Karpas-422 (cell line): Measurements from ENCODE around the gene TPH1. TPM values are rescaled to one million over a fixed set of nuclear protein-coding genes. Genes with fewer than 3 reads are reported as not detected.

ENCODE experiments used
- DNase-seq: peaks from one replicate; pipeline ENCODE4 v3.0.0-alpha.2; 2015
- H2AFZ ChIP-seq: fragments of 200-600 bp; sonication (generic); 2 replicates; pipeline ENCODE4 v1.6.1; 2014; ENCODE audit warnings: antibody characterized with exemption, low read length, mixed read lengths
- H3K27ac ChIP-seq: fragments of 200-600 bp; sonication (generic); 2 replicates; pipeline ENCODE4 v1.5.1; 2014; ENCODE audit warnings: mild to moderate bottlenecking, low read length, moderate library complexity
- H3K27me3 ChIP-seq: fragments of 200-600 bp; sonication (generic); 2 replicates; pipeline ENCODE4 v1.6.1; 2014; ENCODE audit warnings: low read length, mixed read lengths
- H3K36me3 ChIP-seq: fragments of 200-600 bp; sonication (generic); 2 replicates; pipeline ENCODE4 v1.6.1; 2014; ENCODE audit warnings: low read length, mixed read lengths; ENCODE audit not compliant: insufficient read depth
- H3K4me1 ChIP-seq: fragments of 200-600 bp; sonication (generic); 2 replicates; pipeline ENCODE4 v1.6.1; 2014; ENCODE audit warnings: mild to moderate bottlenecking, low read length, mixed read lengths
- H3K4me2 ChIP-seq: fragments of 200-600 bp; sonication (generic); 2 replicates; pipeline ENCODE4 v1.6.1; 2014; ENCODE audit warnings: low read length, low read depth, mild to moderate bottlenecking; ENCODE audit not compliant: poor library complexity, severe bottlenecking
- H3K4me3 ChIP-seq: fragments of 200-600 bp; sonication (generic); 2 replicates; pipeline ENCODE4 v1.5.1; 2014; ENCODE audit warnings: mild to moderate bottlenecking, antibody characterized with exemption, low read length, mixed read lengths
- H3K79me2 ChIP-seq: fragments of 200-600 bp; sonication (generic); 2 replicates; pipeline ENCODE4 v1.6.1; 2014; ENCODE audit warnings: mild to moderate bottlenecking, low read length, mixed read lengths
- H3K9ac ChIP-seq: fragments of 200-600 bp; sonication (generic); 2 replicates; pipeline ENCODE4 v1.6.0; 2014; ENCODE audit warnings: low read length
- H3K9me2 ChIP-seq: fragments of 200-600 bp; sonication (generic), shearing (Covaris generic); replicated peaks from 2 replicates; pipeline ENCODE4 v1.6.0; 2014; ENCODE audit warnings: mild to moderate bottlenecking, low read length, moderate library complexity; ENCODE audit not compliant: insufficient read depth
- H3K9me3 ChIP-seq: fragments of 300-700, 200-600 bp; sonication (generic); 2 replicates; pipeline ENCODE4 v1.6.1; 2014; ENCODE audit warnings: low read length, mixed read lengths
- H4K20me1 ChIP-seq: fragments of 200-600 bp; sonication (generic); 2 replicates; pipeline ENCODE4 v1.6.1; 2014; ENCODE audit warnings: mild to moderate bottlenecking, antibody characterized with exemption, low read length, low read depth; ENCODE audit not compliant: insufficient read depth
- total RNA-seq: library from RNA; depleted of rRNA; stranded (reverse); fragments of >200 nt; shearing (Covaris generic); gene quantifications from 2 replicates; pipeline ENCODE4 v1.2.3, GENCODE V29; 2014; ENCODE audit warnings: low replicate concordance

TPH1 gene
- total RNA-seq, 1 experiment from 2014 or later, result 0.56 TPM

DNA sequence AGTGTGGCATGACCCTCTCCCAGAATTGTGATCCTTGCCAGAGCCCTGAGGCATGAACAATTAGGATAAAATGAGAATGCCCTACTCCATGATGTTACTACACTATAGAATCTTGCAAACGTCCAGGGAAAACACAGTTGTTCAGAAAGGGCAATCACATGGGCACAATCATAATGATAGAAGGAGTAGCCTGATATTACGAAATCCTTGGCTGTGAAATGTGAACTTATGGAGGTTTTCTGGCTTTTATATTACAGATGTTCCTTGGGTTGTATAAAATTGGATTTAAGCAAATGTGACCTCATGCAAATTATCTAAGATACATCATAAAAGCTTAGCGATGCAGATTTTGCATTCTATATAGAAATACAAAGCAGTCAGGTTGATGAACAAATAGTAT lies 29.4 kb upstream of the TPH1 start:
- Histone ChIP-seq H3K79me2 (no peaks in the 10 kb centered on the region), H3K4me3 (no peak overlapping the region), H3K27ac (peak overlapping the region; percentile 24; the same call in 1 of the 2 replicates), H3K9me3 (no peaks in the 10 kb centered on the region), H3K9me2 (no peaks in the 10 kb centered on the region), H3K9ac (no peak overlapping the region), H2AFZ (no peak overlapping the region), H3K27me3 (no peaks in the 10 kb centered on the region), H3K4me1 (peaks cover 10% of the 10 kb centered on the region), H3K4me2 (peak overlapping the region; percentile 44), H3K36me3 (peaks cover 21% of the 10 kb centered on the region; the same call in 1 of the 2 replicates), H4K20me1 (no peaks in the 10 kb centered on the region)
- DNase-seq, result no peak

DNA sequence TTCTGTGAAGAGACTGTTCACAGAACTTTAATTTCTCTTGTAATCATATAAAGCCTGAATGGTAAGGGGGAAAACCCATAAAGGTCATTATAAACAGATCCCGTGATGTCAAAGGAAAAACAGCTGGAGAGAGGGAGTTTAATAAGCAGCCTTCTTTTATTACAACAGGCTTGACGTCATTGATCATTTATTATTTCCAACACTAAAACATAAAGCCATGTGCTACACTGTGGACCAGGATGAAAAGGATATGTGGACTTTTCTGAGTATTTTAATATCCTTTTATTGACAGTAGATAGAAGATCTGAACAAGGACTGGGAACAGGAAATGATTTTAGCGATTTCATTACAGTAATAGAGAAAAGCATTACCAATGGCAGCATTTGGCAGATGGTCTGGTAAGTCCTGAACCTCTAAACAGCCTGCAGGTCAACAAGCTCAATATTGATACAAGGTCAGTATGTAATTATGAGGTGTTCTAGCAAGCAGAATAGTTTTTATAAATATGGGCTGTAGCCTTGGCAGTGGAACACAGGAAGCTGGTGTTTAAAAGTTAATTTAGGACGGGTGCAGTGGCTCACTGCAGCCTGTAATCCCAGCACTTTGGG lies 25.1 kb upstream of the TPH1 start:
- Histone ChIP-seq H3K9me2 (no peaks in the 10 kb centered on the region), H4K20me1 (no peaks in the 10 kb centered on the region), H3K36me3 (no peaks in the 10 kb centered on the region), H3K9ac (no peak overlapping the region), H3K79me2 (no peaks in the 10 kb centered on the region), H3K4me2 (no peak overlapping the region), H3K27me3 (no peaks in the 10 kb centered on the region), H3K9me3 (no peaks in the 10 kb centered on the region), H2AFZ (no peak overlapping the region), H3K4me3 (no peak overlapping the region), H3K27ac (no peak overlapping the region), H3K4me1 (peaks cover 10% of the 10 kb centered on the region)
- no peak for DNase-seq

DNA sequence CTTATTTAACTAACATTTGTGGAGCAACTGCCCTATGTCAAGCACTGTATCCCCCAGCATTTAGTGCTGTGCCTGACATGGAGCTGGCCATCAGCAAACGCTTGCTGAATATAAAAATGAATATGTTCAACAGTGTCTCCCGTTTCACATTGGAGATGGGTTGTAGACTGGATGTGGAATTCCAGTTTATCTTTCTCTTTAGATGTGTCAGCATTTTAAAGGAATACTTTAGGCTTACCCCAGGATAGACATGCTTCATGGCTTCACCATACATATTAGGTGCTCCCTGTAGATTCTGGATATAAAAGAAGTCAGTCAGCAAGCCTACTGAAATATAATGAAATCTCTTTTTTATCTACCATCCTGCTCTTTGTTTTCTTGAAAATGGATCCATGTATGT lies 21.3 kb upstream of the TPH1 start:
- H3K9me3 ChIP-seq, result no peaks in the 10 kb centered on the region

DNA sequence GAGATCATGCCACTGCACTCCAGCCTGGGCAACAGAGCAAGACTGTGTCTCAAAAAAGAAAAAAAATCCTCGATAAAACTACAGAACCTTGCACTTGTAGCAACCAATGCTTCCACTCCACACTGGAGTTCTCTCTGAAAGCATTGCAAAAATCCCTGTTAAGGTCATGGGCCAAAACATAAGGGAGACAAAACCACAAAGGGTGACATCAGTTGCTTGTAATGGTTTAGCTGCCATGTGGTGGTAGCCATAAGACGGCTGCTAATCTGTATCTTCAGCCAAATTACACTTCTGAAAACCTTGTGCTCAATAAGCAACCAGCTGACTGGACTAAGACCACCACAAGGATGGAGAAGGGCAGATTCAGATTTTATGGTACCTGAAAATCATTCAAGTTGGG lies 20.6 kb upstream of the TPH1 start:
- Histone ChIP-seq H3K4me3 (no peak overlapping the region), H3K27me3 (no peaks in the 10 kb centered on the region), H2AFZ (no peak overlapping the region), H3K9me2 (no peaks in the 10 kb centered on the region), H3K4me2 (no peak overlapping the region), H4K20me1 (no peaks in the 10 kb centered on the region), H3K9ac (no peak overlapping the region), H3K79me2 (no peaks in the 10 kb centered on the region), H3K4me1 (peaks cover 4% of the 10 kb centered on the region), H3K9me3 (no peaks in the 10 kb centered on the region), H3K27ac (no peak overlapping the region), H3K36me3 (no peaks in the 10 kb centered on the region)
- DNase-seq, result no peak

More for the DNA sequence above, 21.3 kb upstream of the TPH1 start:
- no peaks in the 10 kb centered on the region for H4K20me1 ChIP-seq
- H3K36me3 ChIP-seq, result no peaks in the 10 kb centered on the region
- DNase-seq, result no peak
- H3K4me1 ChIP-seq, result peaks cover under 1% of the 10 kb centered on the region
- H3K27me3 ChIP-seq, result no peaks in the 10 kb centered on the region
- H3K79me2 ChIP-seq, result no peaks in the 10 kb centered on the region
- no peak overlapping the region for H3K9ac ChIP-seq
- no peak overlapping the region for H3K4me3 ChIP-seq
- H3K27ac ChIP-seq, result no peak overlapping the region
- no peaks in the 10 kb centered on the region for H3K9me2 ChIP-seq
- no peak overlapping the region for H3K4me2 ChIP-seq
- no peak overlapping the region for H2AFZ ChIP-seq

DNA sequence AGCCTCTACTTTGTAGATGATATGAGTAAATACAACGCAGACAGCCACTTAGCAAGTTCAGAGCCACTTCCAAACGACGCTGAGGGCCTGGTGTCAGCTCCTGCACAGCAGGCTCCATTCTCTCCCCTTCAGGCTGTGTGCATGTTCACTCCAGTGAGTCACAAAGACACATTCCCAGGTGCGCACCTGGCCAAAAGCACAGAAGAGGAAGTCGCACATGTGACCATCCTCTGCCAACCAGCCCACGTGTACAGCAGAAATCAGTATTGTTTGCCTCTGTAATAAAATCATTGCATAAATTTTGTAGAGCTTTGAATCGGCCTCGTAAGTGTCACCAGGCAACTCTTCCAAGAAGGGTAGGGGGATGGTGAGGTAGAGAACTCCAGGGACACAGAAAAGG lies 19.5 kb upstream of the TPH1 start:
- H3K9me3 ChIP-seq, result no peaks in the 10 kb centered on the region
- no peak for DNase-seq
- H3K27ac ChIP-seq, result no peak overlapping the region
- H3K27me3 ChIP-seq, result no peaks in the 10 kb centered on the region
- no peak overlapping the region for H2AFZ ChIP-seq
- H3K9me2 ChIP-seq, result no peaks in the 10 kb centered on the region
- H4K20me1 ChIP-seq, result no peaks in the 10 kb centered on the region
- H3K36me3 ChIP-seq, result no peaks in the 10 kb centered on the region
- no peak overlapping the region for H3K4me3 ChIP-seq
- peaks cover 4% of the 10 kb centered on the region for H3K4me1 ChIP-seq
- H3K4me2 ChIP-seq, result no peak overlapping the region
- no peaks in the 10 kb centered on the region for H3K79me2 ChIP-seq
- no peak overlapping the region for H3K9ac ChIP-seq

DNA sequence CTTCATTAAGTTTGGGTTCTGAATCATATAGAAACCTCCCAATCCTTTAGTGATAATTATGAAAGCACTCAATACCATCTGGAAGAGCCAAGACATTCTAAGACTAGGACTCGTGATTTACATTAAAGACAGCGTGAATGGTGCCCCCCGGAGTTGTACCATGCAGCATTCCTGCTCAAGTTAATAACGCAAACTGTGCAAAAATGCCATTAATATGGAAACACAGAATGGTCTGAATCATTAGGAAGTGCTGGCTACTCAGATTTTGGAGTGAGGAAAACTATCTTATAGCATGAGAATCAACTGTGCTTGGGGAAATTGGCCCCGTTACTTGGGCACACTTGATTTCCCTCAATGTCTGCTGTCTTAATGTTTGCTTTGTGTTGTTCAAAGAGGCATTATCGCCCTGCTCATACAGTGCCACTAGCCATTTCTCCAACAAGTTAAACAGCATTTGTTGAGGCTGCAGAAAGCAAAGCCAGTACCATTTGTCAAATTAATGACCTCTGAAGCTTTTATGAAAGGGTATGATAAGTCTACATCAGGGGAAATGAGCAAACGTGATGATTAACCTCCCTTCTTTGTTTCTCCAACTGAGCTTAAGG lies 18.5 kb upstream of the TPH1 start:
- no peak overlapping the region for H3K9ac ChIP-seq
- no peaks in the 10 kb centered on the region for H3K79me2 ChIP-seq
- peaks cover 4% of the 10 kb centered on the region for H3K4me1 ChIP-seq
- no peak overlapping the region for H3K27ac ChIP-seq
- H3K9me3 ChIP-seq, result no peaks in the 10 kb centered on the region
- H3K4me3 ChIP-seq, result no peak overlapping the region
- H3K27me3 ChIP-seq, result no peaks in the 10 kb centered on the region
- H3K36me3 ChIP-seq, result no peaks in the 10 kb centered on the region
- H4K20me1 ChIP-seq, result no peaks in the 10 kb centered on the region
- H3K4me2 ChIP-seq, result no peak overlapping the region
- H3K9me2 ChIP-seq, result no peaks in the 10 kb centered on the region
- no peak overlapping the region for H2AFZ ChIP-seq
- DNase-seq, result no peak

DNA sequence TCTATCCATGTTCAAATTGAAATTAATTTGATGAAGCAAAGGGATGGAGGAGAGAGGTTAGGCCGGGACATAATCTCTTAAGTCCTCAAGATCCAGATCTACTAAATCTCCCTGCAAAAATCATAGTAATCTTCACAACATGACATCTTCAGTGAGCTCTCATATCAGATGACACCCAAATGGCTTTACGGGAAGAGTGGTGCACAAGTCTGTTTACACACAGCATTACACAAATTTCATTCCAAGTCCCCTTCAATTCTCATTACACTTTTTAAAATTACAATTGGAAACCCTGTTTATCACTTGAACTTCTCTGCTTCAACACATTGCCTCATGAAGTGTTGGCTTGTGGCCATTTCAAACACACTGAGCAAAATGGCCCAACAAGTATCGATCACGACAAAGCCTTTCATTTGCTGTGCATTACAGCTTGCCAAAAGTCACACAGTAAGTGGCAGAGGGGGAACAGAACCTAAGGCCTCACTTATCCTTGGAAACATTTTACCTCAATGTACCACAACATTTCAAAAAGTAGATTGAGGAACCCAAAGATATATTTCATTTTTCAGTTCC lies 17.9 kb upstream of the TPH1 start:
- Histone ChIP-seq H3K79me2 (no peaks in the 10 kb centered on the region), H3K4me3 (no peak overlapping the region), H3K4me1 (peaks cover 4% of the 10 kb centered on the region), H3K9ac (no peak overlapping the region), H3K27me3 (no peaks in the 10 kb centered on the region), H3K27ac (no peak overlapping the region), H3K9me3 (no peaks in the 10 kb centered on the region), H3K9me2 (no peaks in the 10 kb centered on the region), H3K4me2 (no peak overlapping the region), H3K36me3 (no peaks in the 10 kb centered on the region), H2AFZ (no peak overlapping the region), H4K20me1 (no peaks in the 10 kb centered on the region)
- no peak for DNase-seq

DNA sequence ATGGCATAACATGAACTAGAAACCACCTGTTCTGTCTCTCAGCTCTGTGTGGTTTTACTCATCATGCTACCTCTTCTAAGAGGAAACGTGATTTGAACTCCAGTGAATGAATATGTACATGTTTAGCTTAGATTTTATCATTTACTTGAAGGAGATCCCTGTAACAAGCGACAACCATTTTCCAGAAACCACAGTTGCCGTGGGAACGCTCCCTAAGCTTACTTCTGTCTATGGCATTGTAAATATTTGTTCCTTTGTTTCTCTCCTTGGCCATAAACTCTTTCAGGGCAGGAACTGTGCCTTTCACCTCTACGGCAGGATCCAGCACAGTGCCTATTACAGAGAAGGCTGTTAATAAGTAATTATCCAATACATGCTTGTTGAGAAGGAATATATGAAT lies 17.1 kb upstream of the TPH1 start:
- no peak overlapping the region for H3K4me3 ChIP-seq
- no peak for DNase-seq

More for the DNA sequence above, 17.1 kb upstream of the TPH1 start:
- no peaks in the 10 kb centered on the region for H3K9me3 ChIP-seq
- H3K27me3 ChIP-seq, result no peaks in the 10 kb centered on the region
- H3K9ac ChIP-seq, result no peak overlapping the region
- no peak overlapping the region for H3K4me2 ChIP-seq
- H3K79me2 ChIP-seq, result no peaks in the 10 kb centered on the region
- no peaks in the 10 kb centered on the region for H4K20me1 ChIP-seq
- H3K36me3 ChIP-seq, result no peaks in the 10 kb centered on the region
- peaks cover 4% of the 10 kb centered on the region for H3K4me1 ChIP-seq
- no peaks in the 10 kb centered on the region for H3K9me2 ChIP-seq
- no peak overlapping the region for H3K27ac ChIP-seq
- H2AFZ ChIP-seq, result no peak overlapping the region
